Fibroblast of skin of abdomen (primary cell): ENCODE measurements around the gene FARS2.

ENCODE experiments used
- DNase-seq: peaks from one replicate; pipeline ENCODE4 v3.0.0-alpha.2; 2013

The FARS2 gene

GRCh38 chr6:5587648-5588047 is 326.3 kb downstream of the FARS2 start:
- DNase-seq: no peak

DNA sequence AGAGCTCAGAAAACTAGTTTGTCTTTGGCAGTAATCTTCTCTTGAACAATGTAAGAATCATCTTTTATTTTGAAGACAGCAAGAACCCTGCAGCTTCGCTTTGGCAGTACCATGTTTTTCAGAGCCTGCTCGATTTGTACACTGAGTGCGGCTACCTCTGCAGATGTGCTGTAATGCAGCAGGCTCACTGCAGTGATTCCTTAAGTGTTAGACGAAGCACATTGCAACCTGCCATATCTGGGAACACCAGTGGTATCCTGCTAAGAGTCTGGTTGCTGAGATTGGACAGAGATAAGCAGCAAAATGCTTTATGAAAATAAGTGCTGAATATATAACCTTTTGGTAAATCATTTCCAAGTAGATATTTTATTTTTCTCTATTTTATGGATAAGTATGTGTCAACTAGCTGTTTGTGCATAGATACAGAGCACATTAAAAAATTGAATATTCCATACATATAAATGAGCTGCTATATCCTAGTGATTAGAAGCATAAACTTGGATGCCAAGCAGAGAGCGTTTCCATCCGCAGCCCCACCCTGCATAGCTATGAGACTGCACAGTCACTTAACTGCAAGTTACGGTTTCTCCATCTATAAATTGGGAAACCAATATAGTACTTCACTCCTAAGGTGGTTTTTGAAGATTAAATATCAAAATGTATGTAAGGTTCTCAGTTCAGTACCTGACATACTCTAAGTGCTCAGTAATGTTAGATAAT is 328.3 kb downstream of the FARS2 start:
- no peak for DNase-seq

GRCh38 chr6:5590187-5590586 is 328.9 kb downstream of the FARS2 start:
- DNase-seq: no peak

DNA sequence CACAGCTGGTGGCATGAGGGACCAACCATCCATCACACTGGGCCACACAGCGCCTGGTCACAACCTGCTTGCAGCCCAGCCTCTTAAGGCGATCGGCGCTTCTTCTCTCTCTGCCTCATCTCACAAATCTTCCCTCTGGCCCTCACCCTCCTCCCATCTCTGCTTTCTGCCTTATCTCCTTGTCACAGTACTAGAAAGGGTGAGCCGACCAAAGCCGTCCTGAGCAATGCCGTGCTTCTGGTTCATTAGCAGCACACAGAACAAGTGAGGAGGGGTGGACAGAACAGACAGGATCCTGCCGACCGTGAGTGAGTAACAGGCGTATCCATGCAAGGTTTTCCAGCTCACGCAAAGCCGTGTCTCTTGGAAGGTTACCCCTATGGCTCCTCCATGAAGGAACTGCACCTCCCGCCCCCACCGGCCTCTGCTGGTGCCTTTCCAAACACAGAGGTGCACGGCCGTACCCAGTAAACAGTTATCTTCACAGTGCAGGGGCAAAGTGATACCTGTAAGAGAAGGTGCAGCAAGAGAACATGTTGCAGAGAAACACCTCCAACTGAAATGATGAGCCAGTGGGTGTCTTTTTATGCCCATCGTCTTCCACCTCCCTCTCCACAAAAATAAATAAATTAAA is 331.7 kb downstream of the FARS2 start:
- no peak for DNase-seq

DNA sequence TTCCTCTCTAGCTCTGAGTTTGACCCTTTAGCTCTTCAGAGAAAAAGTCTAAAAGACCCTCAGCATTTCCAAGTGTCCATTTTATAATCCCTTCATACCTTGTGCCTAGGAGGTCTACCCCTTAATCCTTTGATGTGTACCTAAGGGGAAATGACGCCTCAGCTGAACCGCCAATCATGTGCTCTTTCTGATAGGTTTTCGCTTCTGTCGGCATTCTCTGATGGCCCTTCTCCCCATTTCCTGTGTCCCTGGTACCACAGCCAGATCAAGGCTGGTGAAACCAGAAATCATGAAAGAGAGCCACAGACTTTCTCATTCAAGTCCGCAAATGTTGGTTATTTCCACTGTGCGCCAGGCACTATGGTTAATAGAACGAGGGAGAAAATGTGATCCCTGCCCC is 333.9 kb downstream of the FARS2 start:
- DNase-seq: no peak

- DNase-seq: no peak
Measured at GRCh38 chr6:5597413-5597812, 336.1 kb downstream of the FARS2 start.

GRCh38 chr6:5598123-5598522 is 336.8 kb downstream of the FARS2 start:
- DNase-seq: no peak

GRCh38 chr6:5599127-5599526 is 337.8 kb downstream of the FARS2 start:
- DNase-seq: peak; percentile 83

- DNase-seq: no peak
Measured at GRCh38 chr6:5605937-5606336, 344.6 kb downstream of the FARS2 start.

DNA sequence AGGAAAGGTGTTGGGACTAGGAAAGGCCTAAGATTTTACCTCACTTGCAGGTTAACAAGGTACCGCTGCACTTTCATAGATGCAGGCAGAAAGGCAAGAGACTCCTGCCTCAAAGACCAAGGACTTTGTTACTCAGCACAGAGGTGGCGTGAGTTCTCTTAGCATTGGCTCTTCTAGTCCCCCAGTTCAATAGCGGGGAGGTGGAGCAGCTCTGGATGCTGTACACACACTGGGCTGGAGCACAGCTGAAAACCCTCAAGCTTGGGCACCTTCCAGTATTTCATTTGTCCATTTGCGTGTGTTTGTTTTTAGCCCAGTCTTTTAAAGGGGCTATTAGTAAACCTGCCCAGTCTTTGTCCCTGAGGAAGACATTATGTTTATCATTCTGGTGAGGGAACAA is 345.2 kb downstream of the FARS2 start:
- DNase-seq: no peak

- DNase-seq: no peak
Measured at GRCh38 chr6:5610640-5611039, 349.3 kb downstream of the FARS2 start.

- DNase-seq: no peak
Measured at GRCh38 chr6:5617179-5617578, 355.9 kb downstream of the FARS2 start.

DNA sequence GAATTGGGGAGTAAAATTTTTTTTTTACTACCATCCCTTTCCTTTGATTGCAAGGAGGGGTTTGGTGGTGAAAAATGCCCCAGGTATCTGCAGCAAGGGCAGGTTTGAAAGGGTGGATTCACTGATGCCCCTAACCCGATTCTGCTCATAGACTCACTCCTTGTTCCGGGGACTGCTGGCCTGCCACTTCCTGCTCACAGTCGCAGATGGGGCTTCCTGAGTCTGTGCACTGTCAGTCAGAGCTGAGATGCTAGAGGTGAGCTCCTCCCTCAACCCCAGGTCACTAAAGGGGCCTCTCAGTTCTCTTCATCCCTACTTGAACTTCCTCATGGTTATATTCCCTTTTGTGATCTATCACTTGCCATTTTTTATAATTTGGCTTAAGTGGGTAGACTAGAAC is 357.9 kb downstream of the FARS2 start:
- DNase-seq: no peak

DNA sequence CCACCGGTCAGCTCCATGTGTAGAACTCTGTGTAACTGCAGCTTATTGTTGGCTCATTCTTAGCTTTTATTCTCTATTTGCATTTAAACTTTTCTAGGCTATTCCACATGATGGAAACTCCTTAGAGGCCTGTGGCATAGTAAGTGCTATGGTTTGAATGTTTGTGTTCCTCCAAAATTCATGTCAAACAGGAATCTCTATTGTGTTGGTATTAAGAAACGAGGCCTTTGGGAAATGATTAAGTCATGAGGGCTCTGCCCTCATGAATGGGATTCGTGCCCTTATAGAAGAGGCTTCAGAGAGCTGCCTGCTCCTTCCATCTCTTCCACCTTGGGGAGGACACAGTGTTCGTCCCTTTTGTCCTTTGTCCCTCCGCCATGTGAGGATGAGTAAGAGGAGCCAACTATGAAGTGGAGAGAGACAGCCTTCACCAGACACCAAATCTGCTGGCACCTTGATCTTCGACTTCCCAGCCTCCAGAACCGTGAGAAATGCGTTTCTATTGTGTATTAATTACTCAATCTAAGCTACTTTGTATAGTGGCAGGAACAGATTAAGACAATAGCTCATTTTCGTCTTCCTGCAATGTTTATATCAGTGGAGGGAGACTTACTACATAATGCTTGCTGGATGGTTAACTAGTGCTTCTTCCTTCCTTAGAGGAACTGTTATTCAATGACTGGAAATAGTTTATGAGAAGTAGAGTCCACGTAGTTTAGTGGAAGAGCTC is 361.1 kb downstream of the FARS2 start:
- DNase-seq: no peak

DNA sequence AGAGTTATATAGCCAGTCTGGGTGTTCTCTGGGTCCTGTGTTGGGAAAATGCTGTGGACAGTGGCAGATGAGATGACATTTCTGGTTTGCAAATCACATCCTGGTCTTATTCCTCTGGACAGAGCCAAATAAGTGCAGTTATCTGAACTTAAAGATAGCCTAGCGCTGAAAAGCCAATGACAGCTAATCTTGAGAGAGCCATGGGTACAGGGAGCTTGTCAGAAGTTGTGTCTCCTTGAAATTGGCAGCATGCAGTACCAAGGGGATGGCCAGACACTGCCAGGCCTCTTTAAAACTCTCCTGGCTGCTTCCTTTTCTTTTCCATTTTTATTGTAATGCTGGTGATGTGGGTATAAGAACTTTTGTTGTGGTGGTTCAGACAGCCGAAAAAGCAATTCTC is 362.5 kb downstream of the FARS2 start:
- no peak for DNase-seq

GRCh38 chr6:5624256-5624655 is 362.9 kb downstream of the FARS2 start:
- DNase-seq: no peak

DNA sequence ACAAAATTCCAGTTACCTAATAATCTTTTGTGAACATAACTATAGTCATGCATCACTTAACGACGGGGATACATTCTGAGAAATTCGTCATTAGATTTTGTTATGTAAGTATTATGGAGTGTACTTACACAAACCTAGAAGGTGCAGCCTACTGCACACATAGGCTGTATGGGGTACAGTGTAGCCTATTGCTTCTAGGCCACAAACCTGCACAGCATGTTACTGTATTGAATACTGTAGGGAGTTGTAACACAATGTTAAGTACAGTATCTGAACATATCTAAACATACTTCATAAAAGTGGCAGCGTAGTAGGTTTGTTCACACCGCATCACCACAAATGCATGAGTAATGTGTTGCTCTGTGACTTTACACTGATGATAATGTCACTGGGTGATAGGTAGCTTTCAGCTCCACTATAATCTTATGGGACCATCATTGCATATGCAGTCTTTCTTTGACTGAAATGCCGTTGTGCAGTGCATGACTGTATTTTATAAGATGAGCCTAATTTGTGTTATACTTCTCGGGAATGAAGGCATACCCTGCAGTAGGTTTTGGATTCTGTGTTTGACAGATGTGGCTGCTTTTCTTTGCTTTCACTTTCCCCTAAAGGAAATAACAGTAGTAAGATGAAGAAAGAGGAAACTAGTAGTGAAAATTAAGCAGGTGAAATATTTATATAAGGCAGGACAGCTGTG is 365.6 kb downstream of the FARS2 start:
- DNase-seq: no peak

- no peak for DNase-seq
Measured at GRCh38 chr6:5630636-5631035, 369.3 kb downstream of the FARS2 start.

GRCh38 chr6:5632348-5632935 is 371.1 kb downstream of the FARS2 start:
- no peak for DNase-seq

DNA sequence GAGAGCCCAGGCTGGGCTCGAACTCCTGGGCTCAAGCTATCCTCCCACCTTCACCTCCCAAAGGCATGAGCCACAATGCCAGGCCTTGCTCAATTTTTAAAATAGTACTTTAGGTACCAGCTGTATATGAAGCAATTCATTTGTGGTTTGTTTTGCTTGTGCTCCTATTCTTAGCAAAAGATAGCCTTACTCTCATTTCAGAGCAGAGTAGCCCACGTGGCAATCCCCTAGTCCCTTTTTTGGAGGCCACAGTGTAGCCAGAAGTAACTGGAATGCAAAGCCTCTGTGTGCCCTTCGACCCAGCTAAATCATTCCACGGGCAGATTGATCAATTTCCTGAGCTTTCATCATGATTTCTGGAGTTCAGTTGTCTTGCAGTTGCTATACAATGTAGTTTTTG is 373.2 kb downstream of the FARS2 start:
- DNase-seq: peak; percentile 9

- DNase-seq: no peak
Measured at GRCh38 chr6:5636210-5637030, 375.1 kb downstream of the FARS2 start.

DNA sequence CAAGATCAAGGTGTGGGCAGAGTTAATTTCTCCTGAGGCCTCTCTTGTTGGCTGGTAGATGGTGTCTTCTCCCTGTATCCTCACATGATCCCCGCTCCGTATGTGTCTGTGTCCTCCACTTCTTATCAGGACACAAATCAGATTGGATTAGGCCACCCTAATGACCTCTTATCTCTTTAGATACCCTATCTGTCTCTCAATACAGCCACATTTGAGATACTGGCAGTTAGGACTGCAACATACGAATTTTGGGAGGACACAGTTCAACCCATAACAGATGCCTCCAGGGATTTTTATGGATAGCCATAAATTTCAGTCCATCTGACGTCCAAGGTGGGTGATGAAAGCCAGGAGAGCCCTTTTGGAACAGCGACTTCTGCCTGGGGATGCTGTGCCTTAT is 376.4 kb downstream of the FARS2 start:
- DNase-seq: no peak
